Ascending aorta (tissue), 2 donors: Measurements from ENCODE around the gene ANGPTL2. TPM values are rescaled to one million over a fixed set of nuclear protein-coding genes. Genes with fewer than 3 reads are reported as not detected.

Experiments used
- DNase-seq, 2 donors: peaks; one replicate each; pipeline ENCODE4 v3.0.0-alpha.2; 2019; ENCODE audit warnings: low spot score in 2 of 2
- H3K27ac ChIP-seq, 2 donors: fragments of 200-600 bp; sonication (generic); one replicate each; pipeline ENCODE4 v1.5.1; 2016 to 2017; ENCODE audit warnings: mild to moderate bottlenecking in 1 of 2
- H3K27me3 ChIP-seq: fragments of 200-600 bp; sonication (generic); one replicate; pipeline ENCODE4 v1.5.1; 2017
- H3K36me3 ChIP-seq, 2 donors: fragments of 200-600 bp; sonication (generic); one replicate each; pipeline ENCODE4 v1.5.1; 2016
- H3K4me1 ChIP-seq, 2 donors: fragments of 200-600 bp; sonication (generic); one replicate each; pipeline ENCODE4 v1.5.1; 2016 to 2017; ENCODE audit warnings: mild to moderate bottlenecking in 1 of 2
- H3K4me3 ChIP-seq, 2 donors: fragments of 200-600 bp; sonication (generic); one replicate each; pipeline ENCODE4 v1.5.1; 2016 to 2017; ENCODE audit warnings: mild to moderate bottlenecking in 1 of 2
- H3K9me3 ChIP-seq, 2 donors: fragments of 200-600 bp; sonication (generic); one replicate each; pipeline ENCODE4 v1.5.1; 2016
- CTCF ChIP-seq, 3 experiments: fragments of 200-600 bp in 2 of 3; fragments of 450-650 bp in 1 of 3; sonication (generic) in 2 of 3; IDR thresholded peaks; one replicate each; pipeline ENCODE4 v1.5.1; 2016 to 2019; ENCODE audit warnings: antibody characterized with exemption in 3 of 3, mild to moderate bottlenecking in 1 of 3, moderate library complexity in 1 of 3
- intact Hi-C: fragments of 100-400 bp; cut with DNase I; formaldehyde crosslinking; loops from one replicate; pipeline ENCODE4 v1.15.1; 2023
- total RNA-seq: library from RNA; depleted of rRNA; stranded (reverse); fragments of >200 nt; gene quantifications from one replicate; pipeline ENCODE4 v1.1.0, GENCODE V29; 2016

The ANGPTL2 gene
- total RNA-seq, 1 donor from 2014 or later: 19.6 TPM

- DNase-seq: no peak
- Histone ChIP-seq H3K4me1 (peaks cover 0 to 10% of the 10 kb centered on the region in 2 donors), H3K27ac (peak overlapping the region in 1 of 2 donors; percentile 36), H3K4me3 (no peak overlapping the region), H3K27me3 (no peaks in the 10 kb centered on the region), H3K36me3 (no peaks in the 10 kb centered on the region), H3K9me3 (no peaks in the 10 kb centered on the region)
- intact Hi-C loops: no loop called here
- no peak for TF ChIP-seq CTCF (IDR thresholded peaks at IDR 0.05)
These were observed 72.9 kb downstream of the ANGPTL2 start for GRCh38 chr9:127049581-127049980.

GRCh38 chr9:127049044-127049443, 73.4 kb downstream of the ANGPTL2 start:
- TF ChIP-seq CTCF (IDR thresholded peaks at IDR 0.05): peak in 2 of 3 experiments; percentile 14 to 36
- Histone ChIP-seq H3K4me3 (no peak overlapping the region), H3K4me1 (peaks cover 0 to 10% of the 10 kb centered on the region in 2 donors), H3K27me3 (no peaks in the 10 kb centered on the region), H3K9me3 (no peaks in the 10 kb centered on the region), H3K36me3 (no peaks in the 10 kb centered on the region), H3K27ac (peak overlapping the region in 1 of 2 donors; percentile 20)
- intact Hi-C loops: no loop called here
- peak in 1 of 2 donors; percentile 76 for DNase-seq

GRCh38 chr9:127047971-127048370, 74.5 kb downstream of the ANGPTL2 start:
- DNase-seq: no peak
- H3K27ac ChIP-seq: peak overlapping the region in 1 of 2 donors; percentile 20
- H3K4me3 ChIP-seq: no peak overlapping the region
- intact Hi-C loops: no loop called here
- H3K27me3 ChIP-seq: no peaks in the 10 kb centered on the region
- peaks cover 0 to 1% of the 10 kb centered on the region in 2 donors for H3K4me1 ChIP-seq
- no peak for TF ChIP-seq CTCF (IDR thresholded peaks at IDR 0.05)
- H3K9me3 ChIP-seq: no peaks in the 10 kb centered on the region
- H3K36me3 ChIP-seq: no peaks in the 10 kb centered on the region

GRCh38 chr9:127045148-127045547, 77.3 kb downstream of the ANGPTL2 start:
- H3K4me3 ChIP-seq: no peak overlapping the region
- DNase-seq: no peak
- intact Hi-C loops: no loop called here
- no peaks in the 10 kb centered on the region for H3K36me3 ChIP-seq
- no peaks in the 10 kb centered on the region for H3K27me3 ChIP-seq
- no peaks in the 10 kb centered on the region for H3K9me3 ChIP-seq
- H3K4me1 ChIP-seq: no peaks in the 10 kb centered on the region
- no peak for TF ChIP-seq CTCF (IDR thresholded peaks at IDR 0.05)
- no peak overlapping the region for H3K27ac ChIP-seq

GRCh38 chr9:127039492-127039891, 82.9 kb downstream of the ANGPTL2 start:
- Histone ChIP-seq H3K27ac (no peak overlapping the region), H3K9me3 (no peaks in the 10 kb centered on the region), H3K4me3 (no peak overlapping the region), H3K4me1 (peaks cover 2 to 7% of the 10 kb centered on the region in 2 donors), H3K27me3 (no peaks in the 10 kb centered on the region), H3K36me3 (no peaks in the 10 kb centered on the region)
- no peak for TF ChIP-seq CTCF (IDR thresholded peaks at IDR 0.05)
- no peak for DNase-seq
- intact Hi-C loops: no loop called here

- no peaks in the 10 kb centered on the region for H3K36me3 ChIP-seq
- no peak overlapping the region for H3K4me3 ChIP-seq
- no peaks in the 10 kb centered on the region for H3K9me3 ChIP-seq
- no peak overlapping the region for H3K27ac ChIP-seq
- peaks cover 2 to 7% of the 10 kb centered on the region in 2 donors for H3K4me1 ChIP-seq
- no peak for TF ChIP-seq CTCF (IDR thresholded peaks at IDR 0.05)
- no peaks in the 10 kb centered on the region for H3K27me3 ChIP-seq
- intact Hi-C loops: no loop called here
- DNase-seq: no peak
These were observed 83.9 kb downstream of the ANGPTL2 start for GRCh38 chr9:127038531-127038930.
